T-helper 2 cell treated with Interferon-gamma antibody and Interleukin-4, amounts not matched to agents 5 μg/mL and 100 μg/mL, for 36 hours (primary cell): ENCODE data around the gene MAP3K14.
A peak's percentile ranks its signal among the peaks of the same experiment; 100 is the strongest.

Experiments
- DNase-seq: peaks from one replicate; pipeline ENCODE4 v3.0.0; 2021; ENCODE audit warnings: low spot score
- H3K27ac Mint-ChIP-seq: one replicate; pipeline ENCODE4 v1.8.0; 2021; ENCODE audit warnings: mild to moderate bottlenecking, mixed read lengths
- H3K27me3 Mint-ChIP-seq: one replicate; pipeline ENCODE4 v1.8.0; 2021; ENCODE audit warnings: low read depth, mixed read lengths
- H3K36me3 Mint-ChIP-seq: one replicate; pipeline ENCODE4 v1.8.0; 2021; ENCODE audit warnings: low read depth, mixed read lengths
- H3K4me1 Mint-ChIP-seq: one replicate; pipeline ENCODE4 v1.8.0; 2021; ENCODE audit warnings: low read depth, mixed read lengths
- H3K4me3 Mint-ChIP-seq: one replicate; pipeline ENCODE4 v1.8.0; 2022; ENCODE audit warnings: mild to moderate bottlenecking, moderate library complexity, mixed read lengths
- H3K9me3 Mint-ChIP-seq: one replicate; pipeline ENCODE4 v1.8.0; 2021; ENCODE audit warnings: mixed read lengths

The MAP3K14 gene

GRCh38 chr17:45314741-45315647 lies 1.8 kb downstream of the MAP3K14 start:
- no peak for DNase-seq
- Mint-ChIP-seq H3K4me1 (peaks cover 67% of the 10 kb centered on the region), H3K27me3 (no peaks in the 10 kb centered on the region), H3K36me3 (peaks cover 45% of the 10 kb centered on the region), H3K27ac (peak overlapping the region; percentile 98), H3K9me3 (no peaks in the 10 kb centered on the region), H3K4me3 (peak overlapping the region; percentile 91)

DNA sequence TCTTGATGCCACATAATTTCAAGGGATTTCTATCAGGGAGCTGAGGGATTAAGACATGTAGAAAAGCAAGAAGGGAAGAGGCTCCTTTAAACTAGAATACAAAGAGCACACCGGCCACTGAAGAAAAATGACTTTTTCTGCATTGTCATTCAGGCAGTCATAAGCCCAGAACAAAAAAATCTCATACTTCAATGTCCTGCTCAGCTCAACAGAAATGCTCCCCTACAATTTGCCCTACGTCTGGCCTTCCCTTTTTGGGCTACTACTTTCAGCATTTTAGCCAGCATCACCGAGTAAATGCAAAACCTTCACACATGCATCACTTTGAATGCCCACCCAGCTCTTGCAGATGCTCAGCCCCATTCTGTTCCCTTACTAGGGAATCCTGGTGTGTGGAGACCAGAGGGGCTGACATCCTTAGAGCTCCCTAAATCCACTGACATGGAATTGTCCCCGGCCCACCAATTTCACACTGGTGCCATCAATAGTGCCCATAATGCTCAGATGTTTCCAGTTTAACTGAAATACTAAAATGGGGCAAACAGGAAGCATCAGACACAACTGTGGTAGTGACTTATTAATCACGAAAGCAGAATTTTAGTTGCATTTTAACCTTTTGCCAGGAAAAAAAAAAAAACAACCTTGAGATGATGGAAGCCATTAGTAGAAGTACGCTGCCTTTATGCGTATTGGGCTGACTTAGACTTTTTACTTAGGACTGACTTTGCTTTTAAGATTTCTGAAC lies 2.7 kb downstream of the MAP3K14 start:
- H3K4me3 Mint-ChIP-seq: peak overlapping the region; percentile 91
- H3K27me3 Mint-ChIP-seq: no peaks in the 10 kb centered on the region
- no peak for DNase-seq
- H3K27ac Mint-ChIP-seq: peak overlapping the region; percentile 98
- no peaks in the 10 kb centered on the region for H3K9me3 Mint-ChIP-seq
- H3K36me3 Mint-ChIP-seq: peaks cover 51% of the 10 kb centered on the region
- H3K4me1 Mint-ChIP-seq: peaks cover 65% of the 10 kb centered on the region

DNA sequence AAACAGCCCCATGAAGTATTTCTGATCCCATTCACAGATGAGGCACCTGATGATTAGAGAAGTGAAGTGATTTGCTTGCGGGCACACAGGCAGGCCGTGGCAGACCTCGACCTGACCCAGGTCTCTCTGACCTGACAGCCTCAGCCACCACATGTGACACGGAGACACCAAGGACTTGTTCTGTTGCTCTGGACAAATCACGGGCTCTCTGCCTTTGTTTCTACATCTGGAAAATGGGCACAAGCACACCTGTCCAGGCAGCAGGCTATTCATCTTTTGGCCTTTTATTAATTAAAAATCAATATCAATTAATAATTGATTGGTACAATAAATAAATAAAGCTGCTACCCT lies 3.4 kb downstream of the MAP3K14 start:
- DNase-seq: no peak
- Mint-ChIP-seq H3K4me1 (peaks cover 61% of the 10 kb centered on the region), H3K36me3 (peaks cover 55% of the 10 kb centered on the region), H3K4me3 (peak overlapping the region; percentile 91), H3K27ac (peak overlapping the region; percentile 98), H3K27me3 (no peaks in the 10 kb centered on the region), H3K9me3 (no peaks in the 10 kb centered on the region)

- H3K9me3 Mint-ChIP-seq: no peaks in the 10 kb centered on the region
- no peak for DNase-seq
- H3K36me3 Mint-ChIP-seq: peaks cover 62% of the 10 kb centered on the region
- peaks cover 66% of the 10 kb centered on the region for H3K4me1 Mint-ChIP-seq
- H3K4me3 Mint-ChIP-seq: peak overlapping the region; percentile 91
- no peaks in the 10 kb centered on the region for H3K27me3 Mint-ChIP-seq
- peak overlapping the region; percentile 98 for H3K27ac Mint-ChIP-seq
These were observed 4.1 kb downstream of the MAP3K14 start for GRCh38 chr17:45312477-45313420.

DNA sequence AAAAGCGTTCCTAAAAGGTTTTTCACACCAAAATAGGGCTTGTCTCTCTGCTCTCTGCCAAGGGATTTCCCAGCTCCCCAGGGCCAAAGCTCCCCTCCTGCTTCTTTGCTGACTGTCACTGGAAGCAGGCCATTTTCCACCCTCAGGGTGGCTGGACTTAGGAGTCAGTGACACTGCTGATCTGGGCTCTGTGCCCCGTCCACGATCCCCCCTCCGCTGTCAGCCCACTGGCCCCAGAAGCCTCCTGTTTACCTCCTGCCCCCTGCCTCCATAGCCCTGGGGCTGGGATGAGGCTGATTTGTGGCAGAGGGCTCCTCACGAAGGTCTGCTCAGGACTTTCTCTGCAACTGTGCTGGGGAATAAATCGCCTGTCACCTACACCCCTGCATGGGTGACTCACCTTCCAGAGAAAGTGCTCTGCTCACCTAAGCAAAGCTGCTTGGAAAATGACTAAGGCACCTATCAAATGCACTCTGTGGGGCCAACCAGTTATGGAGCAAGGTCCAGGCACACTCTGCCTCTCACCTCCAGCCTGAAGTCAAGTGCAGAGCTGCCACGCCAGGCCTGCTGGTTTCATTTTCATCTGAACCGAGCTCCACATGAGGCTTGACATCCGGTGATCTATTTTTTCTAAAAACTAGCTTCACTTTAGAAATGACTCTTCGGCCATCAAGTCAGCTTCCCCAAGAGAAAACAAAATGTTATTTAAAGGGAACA lies 4.9 kb downstream of the MAP3K14 start:
- peak; percentile 91 for DNase-seq
- H3K27ac Mint-ChIP-seq: peak overlapping the region; percentile 98

GRCh38 chr17:45311401-45311759 lies 5.4 kb downstream of the MAP3K14 start:
- H3K27me3 Mint-ChIP-seq: no peaks in the 10 kb centered on the region
- peak overlapping the region; percentile 91 for H3K4me3 Mint-ChIP-seq
- DNase-seq: no peak
- H3K4me1 Mint-ChIP-seq: peaks cover 69% of the 10 kb centered on the region
- H3K27ac Mint-ChIP-seq: peak overlapping the region; percentile 98
- no peaks in the 10 kb centered on the region for H3K9me3 Mint-ChIP-seq
- H3K36me3 Mint-ChIP-seq: peaks cover 70% of the 10 kb centered on the region

More for the DNA sequence above, 4.9 kb downstream of the MAP3K14 start:
- Mint-ChIP-seq H3K4me1 (peaks cover 66% of the 10 kb centered on the region), H3K4me3 (peak overlapping the region; percentile 91), H3K9me3 (no peaks in the 10 kb centered on the region), H3K36me3 (peaks cover 67% of the 10 kb centered on the region), H3K27me3 (no peaks in the 10 kb centered on the region)

DNA sequence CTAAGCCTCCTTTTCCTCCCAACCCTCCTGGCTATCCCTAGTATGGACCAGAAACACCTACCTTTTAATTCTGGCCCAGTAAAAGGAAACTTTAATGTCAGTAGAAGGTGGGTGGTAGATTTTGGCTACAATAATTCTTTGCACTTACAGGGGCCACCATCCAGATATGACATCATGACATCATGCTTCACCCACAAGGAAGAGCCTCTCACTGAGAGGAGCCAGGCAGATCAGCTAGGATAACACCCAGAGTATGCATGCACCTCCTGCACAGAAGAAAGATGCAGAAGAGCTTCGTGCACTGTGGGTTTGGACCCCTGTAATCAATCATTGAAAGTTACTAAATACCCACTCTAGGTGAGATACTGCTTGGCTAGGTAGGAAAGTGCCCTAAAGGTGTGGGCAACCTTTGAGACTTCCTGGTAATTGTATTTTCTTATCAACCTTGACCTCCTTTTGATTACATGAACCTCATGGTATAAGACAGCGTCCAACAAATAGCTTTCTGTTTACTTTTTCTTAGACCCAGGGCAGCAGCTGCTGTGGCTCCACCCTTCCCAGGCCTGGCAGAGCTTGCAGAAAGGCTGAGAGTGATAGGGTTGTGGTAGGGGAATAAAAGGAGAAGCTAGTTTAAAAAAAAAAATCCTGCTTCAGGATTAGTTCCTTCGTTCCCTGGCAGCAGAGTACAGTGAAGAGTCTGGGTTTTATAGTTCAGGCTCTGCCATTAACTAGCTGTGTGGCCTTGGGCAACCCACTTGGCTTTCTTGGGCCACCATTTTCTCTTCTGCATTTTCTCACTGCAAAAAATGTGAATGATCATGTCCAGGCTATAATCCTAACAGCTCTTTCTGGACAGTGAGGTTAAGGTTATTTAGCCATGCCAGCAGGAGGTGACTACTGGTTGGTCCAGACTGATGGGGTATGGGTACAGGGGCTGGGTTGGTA lies 6.2 kb downstream of the MAP3K14 start:
- Mint-ChIP-seq H3K9me3 (no peaks in the 10 kb centered on the region), H3K27ac (peak overlapping the region; percentile 98), H3K27me3 (no peaks in the 10 kb centered on the region), H3K36me3 (peaks cover 70% of the 10 kb centered on the region), H3K4me1 (peaks cover 75% of the 10 kb centered on the region), H3K4me3 (peak overlapping the region; percentile 91)
- DNase-seq: no peak

DNA sequence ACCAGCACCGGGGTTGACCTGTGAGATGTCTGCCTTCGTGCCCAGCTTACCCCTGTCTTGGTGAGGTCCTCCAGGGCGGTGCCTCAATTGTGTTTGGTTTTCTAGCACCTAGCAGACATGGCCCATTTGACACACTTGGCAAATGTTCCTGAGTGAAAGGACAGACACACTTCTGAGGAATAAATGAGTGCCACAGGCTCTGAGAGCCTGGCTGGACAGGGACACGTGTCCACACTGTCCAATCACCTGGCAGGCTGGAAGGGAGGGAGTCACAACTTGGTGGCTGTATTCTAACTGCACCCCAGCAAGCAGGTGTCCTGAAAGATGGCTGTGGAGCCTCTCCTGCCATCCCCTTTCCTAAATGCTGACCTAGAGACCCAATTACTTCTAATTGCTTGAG lies 7.4 kb downstream of the MAP3K14 start:
- Mint-ChIP-seq H3K27me3 (no peaks in the 10 kb centered on the region), H3K4me1 (peaks cover 73% of the 10 kb centered on the region), H3K4me3 (peak overlapping the region; percentile 46), H3K27ac (peak overlapping the region; percentile 79), H3K36me3 (peaks cover 63% of the 10 kb centered on the region), H3K9me3 (no peaks in the 10 kb centered on the region)
- no peak for DNase-seq

DNA sequence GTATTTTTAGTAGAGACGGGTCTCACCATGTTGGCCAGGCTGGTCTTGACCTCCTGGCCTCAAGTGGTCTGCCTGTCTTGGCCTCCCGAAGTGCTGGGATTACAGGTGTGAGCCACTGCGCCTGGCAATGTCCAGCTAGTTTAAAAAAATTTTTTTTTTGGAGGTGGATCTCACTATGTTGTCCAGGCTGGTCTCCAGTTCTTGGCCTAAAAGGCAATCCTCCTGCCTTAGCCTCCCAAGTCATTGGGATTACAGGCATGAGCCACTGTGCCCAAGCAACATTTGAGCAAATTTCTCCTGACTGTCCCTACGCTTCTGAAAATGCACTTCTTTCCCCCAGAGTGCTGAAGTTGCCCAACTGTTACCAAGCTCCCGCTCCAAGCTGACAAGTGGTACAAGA lies 8.0 kb downstream of the MAP3K14 start:
- Mint-ChIP-seq H3K4me3 (peak overlapping the region; percentile 46), H3K9me3 (no peaks in the 10 kb centered on the region)

GRCh38 chr17:45308016-45308365 lies 8.8 kb downstream of the MAP3K14 start:
- H3K27me3 Mint-ChIP-seq: no peaks in the 10 kb centered on the region
- H3K27ac Mint-ChIP-seq: peak overlapping the region; percentile 84
- no peak for DNase-seq
- peaks cover 67% of the 10 kb centered on the region for H3K4me1 Mint-ChIP-seq
- no peaks in the 10 kb centered on the region for H3K9me3 Mint-ChIP-seq
- H3K36me3 Mint-ChIP-seq: peaks cover 55% of the 10 kb centered on the region
- peak overlapping the region; percentile 62 for H3K4me3 Mint-ChIP-seq

More for the DNA sequence above, 8.0 kb downstream of the MAP3K14 start:
- H3K36me3 Mint-ChIP-seq: peaks cover 60% of the 10 kb centered on the region
- peaks cover 70% of the 10 kb centered on the region for H3K4me1 Mint-ChIP-seq
- H3K27ac Mint-ChIP-seq: peak overlapping the region; percentile 79
- no peaks in the 10 kb centered on the region for H3K27me3 Mint-ChIP-seq
- DNase-seq: no peak

GRCh38 chr17:45307290-45308015 lies 9.4 kb downstream of the MAP3K14 start:
- peaks cover 58% of the 10 kb centered on the region for H3K36me3 Mint-ChIP-seq
- peak; percentile 77 for DNase-seq
- no peaks in the 10 kb centered on the region for H3K27me3 Mint-ChIP-seq
- peak overlapping the region; percentile 62 for H3K4me3 Mint-ChIP-seq
- no peaks in the 10 kb centered on the region for H3K9me3 Mint-ChIP-seq
- peak overlapping the region; percentile 84 for H3K27ac Mint-ChIP-seq
- H3K4me1 Mint-ChIP-seq: peaks cover 67% of the 10 kb centered on the region

GRCh38 chr17:45306623-45307022 lies 10.2 kb downstream of the MAP3K14 start:
- H3K4me3 Mint-ChIP-seq: peak overlapping the region; percentile 34
- peaks cover 53% of the 10 kb centered on the region for H3K36me3 Mint-ChIP-seq
- peak overlapping the region; percentile 82 for H3K27ac Mint-ChIP-seq
- peaks cover 66% of the 10 kb centered on the region for H3K4me1 Mint-ChIP-seq
- DNase-seq: no peak
- H3K27me3 Mint-ChIP-seq: no peaks in the 10 kb centered on the region
- H3K9me3 Mint-ChIP-seq: no peaks in the 10 kb centered on the region
